Prostate gland (tissue), 2 donors: ENCODE measurements around the gene MRGPRE.

Experiments used
- POLR2AphosphoS5 ChIP-seq: sonication (generic); formaldehyde crosslinking; IDR thresholded peaks from one replicate; pipeline ENCODE4 v1.6.1; 2017; ENCODE audit warnings: antibody characterized with exemption
- TF ChIP-seq, protein P1 (sequence below), 4 experiments: fragments of 200-600 bp in 2 of 4; fragments of 450-650 bp in 2 of 4; sonication (generic) in 2 of 4; IDR thresholded peaks; 1 replicate in 3 of 4; 2 replicates in 1 of 4; pipeline ENCODE4 v1.5.1; 2016 to 2019; ENCODE audit warnings: antibody characterized with exemption in 4 of 4, mild to moderate bottlenecking in 2 of 4, moderate library complexity in 2 of 4

- TF ChIP-seq, protein P1, sequence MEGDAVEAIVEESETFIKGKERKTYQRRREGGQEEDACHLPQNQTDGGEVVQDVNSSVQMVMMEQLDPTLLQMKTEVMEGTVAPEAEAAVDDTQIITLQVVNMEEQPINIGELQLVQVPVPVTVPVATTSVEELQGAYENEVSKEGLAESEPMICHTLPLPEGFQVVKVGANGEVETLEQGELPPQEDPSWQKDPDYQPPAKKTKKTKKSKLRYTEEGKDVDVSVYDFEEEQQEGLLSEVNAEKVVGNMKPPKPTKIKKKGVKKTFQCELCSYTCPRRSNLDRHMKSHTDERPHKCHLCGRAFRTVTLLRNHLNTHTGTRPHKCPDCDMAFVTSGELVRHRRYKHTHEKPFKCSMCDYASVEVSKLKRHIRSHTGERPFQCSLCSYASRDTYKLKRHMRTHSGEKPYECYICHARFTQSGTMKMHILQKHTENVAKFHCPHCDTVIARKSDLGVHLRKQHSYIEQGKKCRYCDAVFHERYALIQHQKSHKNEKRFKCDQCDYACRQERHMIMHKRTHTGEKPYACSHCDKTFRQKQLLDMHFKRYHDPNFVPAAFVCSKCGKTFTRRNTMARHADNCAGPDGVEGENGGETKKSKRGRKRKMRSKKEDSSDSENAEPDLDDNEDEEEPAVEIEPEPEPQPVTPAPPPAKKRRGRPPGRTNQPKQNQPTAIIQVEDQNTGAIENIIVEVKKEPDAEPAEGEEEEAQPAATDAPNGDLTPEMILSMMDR (IDR thresholded peaks at IDR 0.05): no peak
- TF ChIP-seq POLR2AphosphoS5: no peak
Observed at GRCh38 chr11:3214420-3214699, 17.9 kb downstream of the MRGPRE start.
